ACC112 (cell line): ENCODE measurements around the gene USP9X.
"Not testable (repeated sequence)": the region's sequence is repeated elsewhere in the genome, so short reads cannot be mapped to it uniquely, and the experiment has no call there.

Experiments
- H2AFZ ChIP-seq: fragments of 200-600 bp; sonication (generic); one replicate; pipeline ENCODE4 v1.6.0; 2017; ENCODE audit warnings: antibody characterized with exemption, low read length; ENCODE audit not compliant: unreplicated experiment
- H3K27ac ChIP-seq: fragments of 200-600 bp; sonication (generic); 2 replicates; pipeline ENCODE4 v1.5.1; 2014; ENCODE audit warnings: low read depth, mild to moderate bottlenecking, antibody characterized with exemption, low read length, moderate library complexity
- H3K27me3 ChIP-seq: fragments of 200-600 bp; sonication (generic); 2 replicates; pipeline ENCODE4 v1.6.1; 2014; ENCODE audit warnings: mild to moderate bottlenecking, antibody characterized with exemption, low read length, moderate library complexity, mixed read lengths; ENCODE audit not compliant: insufficient read depth
- H3K36me3 ChIP-seq: fragments of 200-600 bp; sonication (generic); 2 replicates; pipeline ENCODE4 v1.6.1; 2016; ENCODE audit warnings: mild to moderate bottlenecking, antibody characterized with exemption, low read length, moderate library complexity, mixed read lengths; ENCODE audit not compliant: insufficient read depth
- H3K4me1 ChIP-seq: fragments of 200-600 bp; sonication (generic); one replicate; pipeline ENCODE4 v1.6.1; 2016; ENCODE audit warnings: low read length, mixed read lengths; ENCODE audit not compliant: insufficient read depth, unreplicated experiment, control insufficient read depth
- H3K4me3 ChIP-seq: fragments of 200-600 bp; sonication (generic); 2 replicates; pipeline ENCODE4 v1.5.1; 2014; ENCODE audit warnings: mild to moderate bottlenecking, low read depth, low read length
- H3K79me2 ChIP-seq: fragments of 200-600 bp; sonication (generic); one replicate; pipeline ENCODE4 v1.6.0; 2016; ENCODE audit warnings: low read length; ENCODE audit not compliant: control insufficient read depth, unreplicated experiment, insufficient read depth

USP9X gene

GRCh38 chrX:41100819-41101218 is 15.6 kb downstream of the USP9X start:
- no peak overlapping the region for H3K4me3 ChIP-seq
- no peaks in the 10 kb centered on the region for H3K36me3 ChIP-seq
- no peak overlapping the region for H3K27ac ChIP-seq
- no peaks in the 10 kb centered on the region for H3K27me3 ChIP-seq
- no peak overlapping the region for H2AFZ ChIP-seq
- peaks cover 93% of the 10 kb centered on the region for H3K79me2 ChIP-seq
- peaks cover 16% of the 10 kb centered on the region for H3K4me1 ChIP-seq

DNA sequence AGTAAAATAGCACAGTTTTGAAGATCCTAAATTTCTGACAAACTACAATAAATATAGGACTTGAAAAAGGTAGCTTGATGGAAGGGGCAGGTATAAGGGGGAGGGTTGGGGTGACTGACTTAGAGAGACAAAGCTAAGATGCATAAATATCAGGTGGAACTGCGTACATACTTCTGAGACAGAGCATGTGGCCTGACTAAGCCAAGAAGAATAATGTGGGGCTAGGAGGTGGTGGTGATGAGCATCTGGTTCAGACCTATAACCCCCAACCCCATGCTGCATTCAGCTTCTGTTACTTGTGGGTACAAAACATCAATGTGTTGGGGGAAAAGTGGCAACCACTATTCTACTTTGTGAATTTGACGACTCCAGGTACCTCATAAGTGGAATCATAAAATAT is 19.8 kb downstream of the USP9X start:
- Histone ChIP-seq H3K4me1 (peaks cover 18% of the 10 kb centered on the region), H2AFZ (no peak overlapping the region), H3K27me3 (no peaks in the 10 kb centered on the region), H3K36me3 (no peaks in the 10 kb centered on the region), H3K4me3 (no peak overlapping the region), H3K79me2 (peaks cover 89% of the 10 kb centered on the region), H3K27ac (no peak overlapping the region)

GRCh38 chrX:41106257-41106656 is 21.0 kb downstream of the USP9X start:
- not testable (repeated sequence) for H2AFZ ChIP-seq, H3K36me3 ChIP-seq, H3K4me3 ChIP-seq, H3K27me3 ChIP-seq, H3K27ac ChIP-seq
- Histone ChIP-seq H3K4me1 (peaks cover 31% of the 10 kb centered on the region), H3K79me2 (peaks cover 91% of the 10 kb centered on the region)

- no peak overlapping the region for H2AFZ ChIP-seq
- no peak overlapping the region; the same call in 1 of the 2 replicates for H3K27ac ChIP-seq
- H3K79me2 ChIP-seq: peaks cover 90% of the 10 kb centered on the region
- no peak overlapping the region for H3K4me3 ChIP-seq
- H3K4me1 ChIP-seq: peaks cover 34% of the 10 kb centered on the region
- no peaks in the 10 kb centered on the region for H3K27me3 ChIP-seq
- no peaks in the 10 kb centered on the region for H3K36me3 ChIP-seq
Measured at GRCh38 chrX:41108007-41108406, 22.8 kb downstream of the USP9X start.

GRCh38 chrX:41108463-41109205 is 23.4 kb downstream of the USP9X start:
- no peak overlapping the region for H2AFZ ChIP-seq
- no peaks in the 10 kb centered on the region for H3K27me3 ChIP-seq
- no peak overlapping the region; the same call in 1 of the 2 replicates for H3K27ac ChIP-seq
- H3K4me3 ChIP-seq: no peak overlapping the region
- H3K4me1 ChIP-seq: peaks cover 34% of the 10 kb centered on the region
- H3K79me2 ChIP-seq: peaks cover 89% of the 10 kb centered on the region
- H3K36me3 ChIP-seq: no peaks in the 10 kb centered on the region

GRCh38 chrX:41110801-41111625 is 25.8 kb downstream of the USP9X start:
- Histone ChIP-seq H3K79me2 (peaks cover 85% of the 10 kb centered on the region), H3K27me3 (no peaks in the 10 kb centered on the region), H3K4me3 (no peak overlapping the region), H2AFZ (no peak overlapping the region), H3K27ac (peak overlapping the region; percentile 50), H3K4me1 (peaks cover 42% of the 10 kb centered on the region), H3K36me3 (no peaks in the 10 kb centered on the region)

DNA sequence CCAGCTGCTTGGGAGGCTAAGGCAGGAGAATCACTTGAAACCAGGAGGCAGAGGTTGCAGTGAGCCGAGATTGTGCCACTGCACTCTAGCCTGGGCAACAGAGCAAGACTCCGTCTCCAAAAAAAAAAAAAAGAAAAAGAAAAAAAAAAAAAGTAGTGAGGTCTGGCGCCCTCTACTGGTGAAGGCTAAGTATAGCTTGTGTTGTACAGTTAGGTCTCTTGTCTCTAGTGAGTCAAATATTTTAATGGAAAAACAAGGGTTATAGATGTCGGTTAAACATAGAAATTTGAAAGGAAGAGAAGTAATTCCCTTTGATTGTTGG is 29.8 kb downstream of the USP9X start:
- H3K36me3 ChIP-seq, H3K27me3 ChIP-seq, H3K4me3 ChIP-seq, H2AFZ ChIP-seq, H3K27ac ChIP-seq: not testable (repeated sequence)
- Histone ChIP-seq H3K79me2 (peaks cover 88% of the 10 kb centered on the region), H3K4me1 (peaks cover 34% of the 10 kb centered on the region)

GRCh38 chrX:41116948-41117347 is 31.7 kb downstream of the USP9X start:
- no peaks in the 10 kb centered on the region for H3K36me3 ChIP-seq
- H3K4me1 ChIP-seq: peaks cover 19% of the 10 kb centered on the region
- H3K27me3 ChIP-seq: no peaks in the 10 kb centered on the region
- no peak overlapping the region for H3K27ac ChIP-seq
- H3K4me3 ChIP-seq: no peak overlapping the region; the same call in 1 of the 2 replicates
- H3K79me2 ChIP-seq: peaks cover 91% of the 10 kb centered on the region
- H2AFZ ChIP-seq: no peak overlapping the region

DNA sequence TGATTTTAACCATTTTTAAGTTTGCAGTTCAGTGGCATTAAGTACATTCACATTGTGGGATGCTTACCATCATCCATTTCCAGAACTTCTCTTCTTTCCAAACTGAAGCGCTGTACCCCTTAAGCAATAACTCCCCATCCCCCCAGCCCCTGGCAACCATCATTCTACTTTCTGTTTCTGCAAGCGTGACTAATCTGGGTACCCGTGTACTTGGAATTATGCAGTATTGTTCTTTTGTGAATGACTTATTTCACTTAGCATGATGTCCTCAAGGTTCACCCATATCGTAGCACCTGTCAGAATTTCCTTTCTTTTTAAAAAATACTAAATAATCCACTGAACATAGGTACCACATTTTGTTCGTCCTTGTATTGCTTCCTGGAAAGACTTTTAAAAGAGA is 32.9 kb downstream of the USP9X start:
- Histone ChIP-seq H3K27me3 (no peaks in the 10 kb centered on the region), H3K27ac (no peak overlapping the region), H3K79me2 (peaks cover 92% of the 10 kb centered on the region), H3K4me1 (peaks cover 19% of the 10 kb centered on the region), H3K4me3 (no peak overlapping the region), H3K36me3 (no peaks in the 10 kb centered on the region), H2AFZ (no peak overlapping the region)

DNA sequence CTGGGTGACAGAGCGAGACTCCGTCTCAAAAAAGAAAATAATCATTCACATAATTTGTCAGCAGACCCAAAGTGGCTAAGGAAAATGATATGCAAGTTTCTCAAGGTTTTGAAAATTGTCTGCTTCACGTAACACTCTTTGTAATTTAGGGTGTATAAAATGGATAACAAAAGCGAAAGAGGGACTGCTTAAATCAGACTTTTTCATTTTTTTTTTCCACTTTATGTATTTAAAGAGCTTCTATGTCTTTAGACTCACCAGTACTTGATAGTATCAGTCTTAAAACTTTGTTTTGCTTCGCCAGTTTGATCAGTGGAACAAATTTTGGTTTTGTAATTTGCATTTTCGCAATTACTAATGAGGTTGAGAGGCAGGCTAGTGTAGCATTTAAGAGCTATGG is 34.6 kb downstream of the USP9X start:
- H3K4me1 ChIP-seq: peaks cover 16% of the 10 kb centered on the region
- peaks cover 92% of the 10 kb centered on the region for H3K79me2 ChIP-seq
- H3K36me3 ChIP-seq: no peaks in the 10 kb centered on the region
- H2AFZ ChIP-seq: no peak overlapping the region
- no peak overlapping the region for H3K27ac ChIP-seq
- no peak overlapping the region for H3K4me3 ChIP-seq
- no peaks in the 10 kb centered on the region for H3K27me3 ChIP-seq

- Histone ChIP-seq H2AFZ (no peak overlapping the region), H3K79me2 (peaks cover 90% of the 10 kb centered on the region), H3K27ac (no peak overlapping the region), H3K27me3 (no peaks in the 10 kb centered on the region), H3K36me3 (no peaks in the 10 kb centered on the region), H3K4me3 (no peak overlapping the region), H3K4me1 (peaks cover 9% of the 10 kb centered on the region)
Measured at GRCh38 chrX:41121766-41122165, 36.5 kb downstream of the USP9X start.
